Mammary epithelial cell (primary cell): ENCODE data around the gene TOM1L2.

ENCODE experiments used
- EZH2 ChIP-seq: IDR thresholded peaks from 2 replicates; pipeline ENCODE4 v1.6.1; 2012; ENCODE audit warnings: low read length, inconsistent platforms, borderline replicate concordance
- TF ChIP-seq, protein P1 (sequence below), 2 donors: IDR thresholded peaks in 1 of 2; conservative IDR thresholded peaks in 1 of 2; 2 replicates each; pipeline ENCODE4 v1.5.1; 2011 to 2012; ENCODE audit warnings: inconsistent platforms in 2 of 2, low read length in 2 of 2, mild to moderate bottlenecking in 2 of 2, control low read depth in 1 of 2, low read depth in 1 of 2; ENCODE audit not compliant: insufficient read depth in 1 of 2; ENCODE audit errors: extremely low read depth in 1 of 2

GRCh38 chr17:17822189-17822588 is 150.0 kb downstream of the TOM1L2 start:
- TF ChIP-seq, protein P1, sequence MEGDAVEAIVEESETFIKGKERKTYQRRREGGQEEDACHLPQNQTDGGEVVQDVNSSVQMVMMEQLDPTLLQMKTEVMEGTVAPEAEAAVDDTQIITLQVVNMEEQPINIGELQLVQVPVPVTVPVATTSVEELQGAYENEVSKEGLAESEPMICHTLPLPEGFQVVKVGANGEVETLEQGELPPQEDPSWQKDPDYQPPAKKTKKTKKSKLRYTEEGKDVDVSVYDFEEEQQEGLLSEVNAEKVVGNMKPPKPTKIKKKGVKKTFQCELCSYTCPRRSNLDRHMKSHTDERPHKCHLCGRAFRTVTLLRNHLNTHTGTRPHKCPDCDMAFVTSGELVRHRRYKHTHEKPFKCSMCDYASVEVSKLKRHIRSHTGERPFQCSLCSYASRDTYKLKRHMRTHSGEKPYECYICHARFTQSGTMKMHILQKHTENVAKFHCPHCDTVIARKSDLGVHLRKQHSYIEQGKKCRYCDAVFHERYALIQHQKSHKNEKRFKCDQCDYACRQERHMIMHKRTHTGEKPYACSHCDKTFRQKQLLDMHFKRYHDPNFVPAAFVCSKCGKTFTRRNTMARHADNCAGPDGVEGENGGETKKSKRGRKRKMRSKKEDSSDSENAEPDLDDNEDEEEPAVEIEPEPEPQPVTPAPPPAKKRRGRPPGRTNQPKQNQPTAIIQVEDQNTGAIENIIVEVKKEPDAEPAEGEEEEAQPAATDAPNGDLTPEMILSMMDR (conservative IDR thresholded peaks at IDR 0.05 in 1 of 2, IDR thresholded peaks at IDR 0.05 in 1 of 2; ENCODE audit: extremely low read depth in 1 of 2, insufficient read depth in 1 of 2, low read depth in 1 of 2, low read length in 2 of 2) = no peak
- TF ChIP-seq EZH2 = no peak
